ENCODE data around the gene KLHL5.

DNA sequence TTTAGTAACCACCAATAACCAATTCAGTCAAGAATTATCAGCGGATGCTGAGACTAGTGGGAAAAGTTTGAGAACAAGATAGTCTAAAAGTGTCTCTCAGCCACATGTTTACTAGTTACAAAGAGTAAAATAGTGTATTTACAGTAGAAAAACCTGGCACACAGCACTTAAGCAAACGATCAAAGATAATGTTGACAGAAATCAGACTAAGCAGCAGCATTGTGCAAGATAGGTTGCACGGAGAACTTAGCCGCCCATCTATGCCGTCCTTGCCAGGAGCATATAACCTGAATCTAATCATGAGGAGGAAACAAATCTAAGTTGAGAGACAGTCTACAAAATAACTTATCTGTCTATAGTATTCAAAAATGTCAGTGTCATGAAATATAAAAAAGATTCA lies 35.3 kb downstream of the KLHL5 start:
- TF ChIP-seq, protein P1, sequence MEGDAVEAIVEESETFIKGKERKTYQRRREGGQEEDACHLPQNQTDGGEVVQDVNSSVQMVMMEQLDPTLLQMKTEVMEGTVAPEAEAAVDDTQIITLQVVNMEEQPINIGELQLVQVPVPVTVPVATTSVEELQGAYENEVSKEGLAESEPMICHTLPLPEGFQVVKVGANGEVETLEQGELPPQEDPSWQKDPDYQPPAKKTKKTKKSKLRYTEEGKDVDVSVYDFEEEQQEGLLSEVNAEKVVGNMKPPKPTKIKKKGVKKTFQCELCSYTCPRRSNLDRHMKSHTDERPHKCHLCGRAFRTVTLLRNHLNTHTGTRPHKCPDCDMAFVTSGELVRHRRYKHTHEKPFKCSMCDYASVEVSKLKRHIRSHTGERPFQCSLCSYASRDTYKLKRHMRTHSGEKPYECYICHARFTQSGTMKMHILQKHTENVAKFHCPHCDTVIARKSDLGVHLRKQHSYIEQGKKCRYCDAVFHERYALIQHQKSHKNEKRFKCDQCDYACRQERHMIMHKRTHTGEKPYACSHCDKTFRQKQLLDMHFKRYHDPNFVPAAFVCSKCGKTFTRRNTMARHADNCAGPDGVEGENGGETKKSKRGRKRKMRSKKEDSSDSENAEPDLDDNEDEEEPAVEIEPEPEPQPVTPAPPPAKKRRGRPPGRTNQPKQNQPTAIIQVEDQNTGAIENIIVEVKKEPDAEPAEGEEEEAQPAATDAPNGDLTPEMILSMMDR (IDR thresholded peaks at IDR 0.05 in 4 of 5, conservative IDR thresholded peaks at IDR 0.05 in 1 of 5): no peak
- TF ChIP-seq POLR2A (IDR thresholded peaks at IDR 0.05): no peak

Data from gastrocnemius medialis (tissue), 4 donors.